GM13977 (cell line): ENCODE results near the gene OXSM.

Experiments used
- DNase-seq: peaks from one replicate; pipeline ENCODE4 v3.0.0; 2012; ENCODE audit warnings: low spot score
- in situ Hi-C: fragments of 300-500 bp; cut with MboI; formaldehyde crosslinking; loops from one replicate; pipeline ENCODE4 v1.12.0; 2022; ENCODE audit warnings: low sequenced_read_pairs, low pct_unique_long_range_greater_than_20kb, mixed read lengths, inconsistent platforms; ENCODE audit not compliant: unreplicated experiment
- TF ChIP-seq, protein P1 (sequence below): IDR thresholded peaks from 2 replicates; pipeline ENCODE4 v1.5.1; 2012; ENCODE audit warnings: mild to moderate bottlenecking, control low read depth; ENCODE audit not compliant: insufficient read depth; ENCODE audit errors: extremely low read depth, missing control alignments

The OXSM gene

DNA sequence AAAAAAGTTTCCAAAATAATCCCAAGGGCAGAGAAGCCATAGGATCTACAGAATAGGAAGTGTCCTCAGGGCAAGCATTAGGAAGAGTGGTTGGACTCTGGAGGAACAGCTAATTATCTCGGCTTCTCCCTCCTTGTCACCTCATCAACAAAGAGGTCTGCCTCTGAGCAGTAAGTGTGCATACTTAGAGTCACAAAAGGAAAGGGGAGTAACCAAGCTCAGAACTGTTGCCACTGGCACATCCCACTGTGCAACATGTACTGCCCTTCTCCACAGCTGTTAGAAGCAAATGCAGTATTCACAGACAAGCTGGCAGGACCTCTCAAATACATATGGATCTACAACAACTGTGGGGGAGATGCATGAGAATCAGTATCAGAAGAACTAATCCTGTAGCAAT is 38.2 kb upstream of the OXSM start:
- no peak for DNase-seq
- TF ChIP-seq, protein P1, sequence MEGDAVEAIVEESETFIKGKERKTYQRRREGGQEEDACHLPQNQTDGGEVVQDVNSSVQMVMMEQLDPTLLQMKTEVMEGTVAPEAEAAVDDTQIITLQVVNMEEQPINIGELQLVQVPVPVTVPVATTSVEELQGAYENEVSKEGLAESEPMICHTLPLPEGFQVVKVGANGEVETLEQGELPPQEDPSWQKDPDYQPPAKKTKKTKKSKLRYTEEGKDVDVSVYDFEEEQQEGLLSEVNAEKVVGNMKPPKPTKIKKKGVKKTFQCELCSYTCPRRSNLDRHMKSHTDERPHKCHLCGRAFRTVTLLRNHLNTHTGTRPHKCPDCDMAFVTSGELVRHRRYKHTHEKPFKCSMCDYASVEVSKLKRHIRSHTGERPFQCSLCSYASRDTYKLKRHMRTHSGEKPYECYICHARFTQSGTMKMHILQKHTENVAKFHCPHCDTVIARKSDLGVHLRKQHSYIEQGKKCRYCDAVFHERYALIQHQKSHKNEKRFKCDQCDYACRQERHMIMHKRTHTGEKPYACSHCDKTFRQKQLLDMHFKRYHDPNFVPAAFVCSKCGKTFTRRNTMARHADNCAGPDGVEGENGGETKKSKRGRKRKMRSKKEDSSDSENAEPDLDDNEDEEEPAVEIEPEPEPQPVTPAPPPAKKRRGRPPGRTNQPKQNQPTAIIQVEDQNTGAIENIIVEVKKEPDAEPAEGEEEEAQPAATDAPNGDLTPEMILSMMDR = no peak
- in situ Hi-C loops = no loop called here

DNA sequence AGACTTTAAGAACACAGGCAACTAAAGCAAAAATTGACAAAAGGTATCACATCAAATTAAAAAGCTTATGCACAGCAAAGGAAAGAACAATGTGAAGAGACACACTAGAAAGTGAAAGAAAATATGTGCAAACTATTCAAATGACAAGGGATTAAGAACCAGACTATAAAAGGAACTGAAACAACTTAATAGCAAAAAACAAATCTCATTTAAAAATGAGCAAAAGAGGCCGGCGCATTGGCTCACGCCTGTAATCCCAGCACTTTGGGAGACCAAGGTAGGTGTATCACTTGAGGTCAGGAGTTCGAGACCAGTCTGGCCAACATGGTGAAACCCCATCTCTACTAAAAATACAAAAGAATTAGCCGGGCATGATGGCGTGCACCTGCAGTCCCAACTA is 21.0 kb upstream of the OXSM start:
- in situ Hi-C loops = no loop called here
- DNase-seq = no peak
- TF ChIP-seq, protein P1 = no peak

DNA sequence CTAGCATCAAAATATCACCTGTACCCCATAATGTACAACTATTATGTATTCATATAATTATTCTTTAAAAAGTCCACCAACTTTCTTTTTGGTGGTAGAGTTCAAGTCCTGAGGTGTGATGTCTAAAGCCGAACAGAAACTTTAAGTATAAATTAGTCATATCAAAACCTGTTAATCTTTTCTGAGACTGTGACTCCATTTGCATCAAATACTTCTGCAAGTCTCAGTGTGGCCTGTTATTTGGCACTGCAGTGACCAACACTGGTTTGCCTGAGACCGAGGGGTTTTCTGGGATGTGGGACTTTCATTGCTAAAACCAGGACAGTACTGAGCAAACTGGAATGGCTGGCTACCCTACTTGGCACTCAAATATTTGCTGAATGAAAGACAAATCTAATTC is 14.0 kb upstream of the OXSM start:
- in situ Hi-C loops = no loop called here
- no peak for DNase-seq
- TF ChIP-seq, protein P1 = no peak

DNA sequence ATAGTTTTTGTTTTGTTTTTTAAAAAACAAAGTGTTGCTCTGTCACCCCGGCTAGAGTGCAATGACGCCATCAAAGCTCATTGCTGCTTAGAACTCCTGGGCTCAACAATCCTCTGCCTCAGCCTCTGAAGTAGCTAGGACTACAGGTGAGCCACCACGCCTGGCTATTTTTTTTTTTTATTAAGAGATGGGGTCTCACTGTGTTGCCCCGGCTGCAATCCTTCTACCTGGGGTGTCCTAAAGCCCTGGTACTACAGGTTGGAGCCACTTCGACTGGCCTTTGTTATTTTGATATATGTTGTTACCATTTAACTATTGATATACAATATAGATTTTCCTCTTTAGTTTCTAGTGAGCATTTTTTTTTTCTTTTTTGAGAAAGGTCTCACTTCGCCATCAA is 9.3 kb upstream of the OXSM start:
- in situ Hi-C loops = no loop called here
- no peak for DNase-seq
- TF ChIP-seq, protein P1 = no peak

DNA sequence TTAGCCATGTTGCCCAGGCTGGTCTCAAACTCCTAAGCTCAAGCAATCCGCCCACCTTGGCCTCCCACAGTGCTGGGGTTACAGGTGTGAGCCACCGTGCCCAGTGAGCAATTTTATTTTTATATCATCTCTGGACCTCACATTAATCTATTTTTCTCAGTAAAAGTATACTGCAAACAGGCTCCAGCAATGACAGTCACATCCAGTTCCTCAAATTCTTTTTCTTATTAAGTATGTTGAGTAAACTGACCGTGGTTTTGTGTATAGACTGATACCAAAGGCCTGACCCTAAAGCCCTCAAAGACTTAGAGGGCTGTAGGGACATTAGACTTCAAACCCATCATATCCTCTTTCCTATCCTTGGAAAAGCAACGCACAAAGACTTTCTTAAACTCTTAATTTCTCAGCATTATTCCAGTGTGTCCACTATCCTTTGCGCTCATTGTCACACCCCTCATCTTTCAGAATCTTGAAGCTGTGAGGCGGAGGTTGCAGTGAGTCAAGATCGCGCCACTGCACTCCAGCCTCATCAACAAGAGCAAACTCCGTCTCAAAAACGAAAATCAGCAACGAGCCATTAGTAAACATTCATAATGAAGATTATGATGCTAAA is 8.6 kb upstream of the OXSM start:
- in situ Hi-C loops = no loop called here
- DNase-seq = no peak
- TF ChIP-seq, protein P1 = no peak

DNA sequence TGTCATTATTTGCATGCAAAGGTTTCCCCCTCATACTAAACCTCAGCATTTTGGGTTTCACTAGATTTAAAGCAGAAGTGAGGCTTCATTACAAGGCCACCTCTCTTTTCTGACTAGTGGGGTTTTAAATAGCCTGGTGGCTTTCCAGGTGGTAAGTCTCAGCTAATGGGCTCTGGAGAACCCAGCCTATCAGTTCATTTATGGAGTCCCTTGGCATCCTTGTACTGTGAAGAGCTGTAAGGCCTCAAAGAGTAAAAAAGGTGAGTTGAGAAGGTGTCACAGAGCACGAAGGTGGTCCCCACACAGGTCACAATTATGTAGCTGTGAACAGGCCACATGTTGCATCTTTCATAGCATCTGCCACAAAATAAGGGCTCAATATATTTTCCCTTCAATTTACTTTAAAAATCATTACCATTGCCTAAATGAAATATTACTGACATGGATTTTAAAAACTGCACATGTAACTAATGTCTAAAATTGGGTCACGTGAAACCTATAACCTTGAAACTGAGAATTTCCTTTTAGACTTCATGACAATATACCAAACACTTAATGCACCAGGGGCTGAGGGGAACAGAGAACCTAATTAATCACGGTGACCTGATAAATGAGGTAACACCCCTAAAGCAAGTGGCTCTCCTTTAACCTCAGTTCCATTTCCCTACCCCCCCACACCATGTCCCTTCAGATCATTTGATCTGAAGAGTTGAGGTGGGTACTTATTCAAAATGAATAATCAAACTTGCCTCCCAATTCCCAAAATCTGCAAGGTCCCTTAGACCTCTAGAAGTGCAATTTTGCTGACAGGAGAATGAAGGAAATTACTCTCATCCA is 7.9 kb upstream of the OXSM start:
- TF ChIP-seq, protein P1 = no peak
- peak; percentile 72 for DNase-seq
- in situ Hi-C loops = no loop called here
